ENCODE measurements around the gene KCNQ4.

KCNQ4 gene

GRCh38 chr1:40754201-40754600 lies 29.4 kb upstream of the KCNQ4 start:
- in situ Hi-C loops (cut with MboI; ENCODE audit: low sequenced_read_pairs): no loop called here

GRCh38 chr1:40755067-40755466 lies 28.5 kb upstream of the KCNQ4 start:
- in situ Hi-C loops (cut with MboI; ENCODE audit: low sequenced_read_pairs): no loop called here

- in situ Hi-C loops (cut with MboI; ENCODE audit: low sequenced_read_pairs): no loop called here
Measured at GRCh38 chr1:40756523-40756922, 27.1 kb upstream of the KCNQ4 start.

- in situ Hi-C loops (cut with MboI; ENCODE audit: low sequenced_read_pairs): no loop called here
Measured at GRCh38 chr1:40757084-40757483, 26.5 kb upstream of the KCNQ4 start.

GRCh38 chr1:40758004-40758403 lies 25.6 kb upstream of the KCNQ4 start:
- in situ Hi-C loops (cut with MboI; ENCODE audit: low sequenced_read_pairs): no loop called here

GRCh38 chr1:40758578-40759343 lies 24.8 kb upstream of the KCNQ4 start:
- in situ Hi-C loops (cut with MboI; ENCODE audit: low sequenced_read_pairs): no loop called here

- in situ Hi-C loops (cut with MboI; ENCODE audit: low sequenced_read_pairs): no loop called here
Measured at GRCh38 chr1:40760984-40761383, 22.6 kb upstream of the KCNQ4 start.

- in situ Hi-C loops (cut with MboI; ENCODE audit: low sequenced_read_pairs): no loop called here
Measured at GRCh38 chr1:40762144-40762923, 21.3 kb upstream of the KCNQ4 start.

- in situ Hi-C loops (cut with MboI; ENCODE audit: low sequenced_read_pairs): no loop called here
Measured at GRCh38 chr1:40763742-40764532, 19.6 kb upstream of the KCNQ4 start.

- in situ Hi-C loops (cut with MboI; ENCODE audit: low sequenced_read_pairs): no loop called here
Measured at GRCh38 chr1:40764981-40765380, 18.6 kb upstream of the KCNQ4 start.

GRCh38 chr1:40766017-40766416 lies 17.6 kb upstream of the KCNQ4 start:
- in situ Hi-C loops (cut with MboI; ENCODE audit: low sequenced_read_pairs): no loop called here

GRCh38 chr1:40766560-40766959 lies 17.0 kb upstream of the KCNQ4 start:
- in situ Hi-C loops (cut with MboI; ENCODE audit: low sequenced_read_pairs): no loop called here

GRCh38 chr1:40768146-40768990 lies 15.2 kb upstream of the KCNQ4 start:
- in situ Hi-C loops (cut with MboI; ENCODE audit: low sequenced_read_pairs): no loop called here

GRCh38 chr1:40769815-40770214 lies 13.8 kb upstream of the KCNQ4 start:
- in situ Hi-C loops (cut with MboI; ENCODE audit: low sequenced_read_pairs): no loop called here

GRCh38 chr1:40770296-40771070 lies 13.1 kb upstream of the KCNQ4 start:
- in situ Hi-C loops (cut with MboI; ENCODE audit: low sequenced_read_pairs): no loop called here

GRCh38 chr1:40772146-40772955 lies 11.2 kb upstream of the KCNQ4 start:
- in situ Hi-C loops (cut with MboI; ENCODE audit: low sequenced_read_pairs): no loop called here

GRCh38 chr1:40773748-40774265 lies 9.8 kb upstream of the KCNQ4 start:
- in situ Hi-C loops (cut with MboI; ENCODE audit: low sequenced_read_pairs): no loop called here

- in situ Hi-C loops (cut with MboI; ENCODE audit: low sequenced_read_pairs): no loop called here
Measured at GRCh38 chr1:40774266-40774998, 9.2 kb upstream of the KCNQ4 start.

Data from HL-60/S4 treated with retinoic acid at 250 ng/mL for 4 days and 3 days (cell line).